Measurements from ENCODE around the gene OR11H7.

DNA sequence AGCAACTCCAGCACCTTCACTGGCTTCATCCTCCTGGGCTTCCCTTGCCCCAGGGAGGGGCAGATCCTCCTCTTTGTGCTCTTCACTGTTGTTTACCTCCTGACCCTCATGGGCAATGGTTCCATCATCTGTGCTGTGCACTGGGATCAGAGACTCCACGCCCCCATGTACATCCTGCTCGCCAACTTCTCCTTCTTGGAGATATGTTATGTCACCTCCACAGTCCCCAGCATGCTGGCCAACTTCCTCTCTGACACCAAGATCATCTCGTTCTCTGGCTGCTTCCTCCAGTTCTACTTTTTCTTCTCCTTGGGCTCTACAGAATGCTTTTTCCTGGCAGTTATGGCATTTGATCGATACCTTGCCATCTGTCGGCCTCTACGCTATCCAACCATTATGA, 31.3 kb upstream of the OR11H7 start:
- TF ChIP-seq, protein P1, sequence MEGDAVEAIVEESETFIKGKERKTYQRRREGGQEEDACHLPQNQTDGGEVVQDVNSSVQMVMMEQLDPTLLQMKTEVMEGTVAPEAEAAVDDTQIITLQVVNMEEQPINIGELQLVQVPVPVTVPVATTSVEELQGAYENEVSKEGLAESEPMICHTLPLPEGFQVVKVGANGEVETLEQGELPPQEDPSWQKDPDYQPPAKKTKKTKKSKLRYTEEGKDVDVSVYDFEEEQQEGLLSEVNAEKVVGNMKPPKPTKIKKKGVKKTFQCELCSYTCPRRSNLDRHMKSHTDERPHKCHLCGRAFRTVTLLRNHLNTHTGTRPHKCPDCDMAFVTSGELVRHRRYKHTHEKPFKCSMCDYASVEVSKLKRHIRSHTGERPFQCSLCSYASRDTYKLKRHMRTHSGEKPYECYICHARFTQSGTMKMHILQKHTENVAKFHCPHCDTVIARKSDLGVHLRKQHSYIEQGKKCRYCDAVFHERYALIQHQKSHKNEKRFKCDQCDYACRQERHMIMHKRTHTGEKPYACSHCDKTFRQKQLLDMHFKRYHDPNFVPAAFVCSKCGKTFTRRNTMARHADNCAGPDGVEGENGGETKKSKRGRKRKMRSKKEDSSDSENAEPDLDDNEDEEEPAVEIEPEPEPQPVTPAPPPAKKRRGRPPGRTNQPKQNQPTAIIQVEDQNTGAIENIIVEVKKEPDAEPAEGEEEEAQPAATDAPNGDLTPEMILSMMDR (IDR thresholded peaks at IDR 0.05) = no peak
- TF ChIP-seq POLR2A (IDR thresholded peaks at IDR 0.05) = no peak
